Glomerular endothelial cell (primary cell): ENCODE results near the gene CD28. TPM values are rescaled to one million over a fixed set of nuclear protein-coding genes. Genes with fewer than 3 reads are reported as not detected.
"Not testable (repeated sequence)": the region's sequence is repeated elsewhere in the genome, so short reads cannot be mapped to it uniquely, and the experiment has no call there.

ENCODE experiments used
- DNase-seq: peaks from one replicate; pipeline ENCODE4 v3.0.0-alpha.2; 2011; ENCODE audit warnings: low read depth, low spot score; ENCODE audit errors: extremely low read depth
- total RNA-seq: library from RNA; depleted of rRNA; stranded (reverse); fragments of >200 nt; gene quantifications from 2 replicates; pipeline ENCODE4 v1.2.3, GENCODE V29; 2015

CD28 gene
- total RNA-seq, 1 donor from 2014 or later: 0.12 TPM

- no peak for DNase-seq
These were observed 20.5 kb upstream of the CD28 start for GRCh38 chr2:203685789-203686420.

- DNase-seq: no peak
These were observed 19.3 kb upstream of the CD28 start for GRCh38 chr2:203687165-203687564.

- DNase-seq: no peak
These were observed 17.6 kb upstream of the CD28 start for GRCh38 chr2:203688798-203689197.

- no peak for DNase-seq
These were observed 16.9 kb upstream of the CD28 start for GRCh38 chr2:203689426-203690116.

- no peak for DNase-seq
These were observed 16.4 kb upstream of the CD28 start for GRCh38 chr2:203690117-203690431.

- no peak for DNase-seq
These were observed 15.9 kb upstream of the CD28 start for GRCh38 chr2:203690441-203691047.

GRCh38 chr2:203691149-203691548 lies 15.3 kb upstream of the CD28 start:
- DNase-seq: no peak

GRCh38 chr2:203692031-203692710 lies 14.3 kb upstream of the CD28 start:
- DNase-seq: no peak

- DNase-seq: no peak
These were observed 13.1 kb upstream of the CD28 start for GRCh38 chr2:203693242-203693879.

- no peak for DNase-seq
These were observed 12.2 kb upstream of the CD28 start for GRCh38 chr2:203694191-203694590.

GRCh38 chr2:203697190-203697589 lies 9.2 kb upstream of the CD28 start:
- no peak for DNase-seq

GRCh38 chr2:203697763-203698162 lies 8.7 kb upstream of the CD28 start:
- not testable (repeated sequence) for DNase-seq

- DNase-seq: not testable (repeated sequence)
These were observed 8.0 kb upstream of the CD28 start for GRCh38 chr2:203698410-203698809.

GRCh38 chr2:203704430-203704829 lies 2.0 kb upstream of the CD28 start:
- no peak for DNase-seq

- DNase-seq: no peak
These were observed 1.3 kb upstream of the CD28 start for GRCh38 chr2:203705178-203705577.

GRCh38 chr2:203707530-203707929 lies 1.1 kb downstream of the CD28 start:
- DNase-seq: no peak

- DNase-seq: no peak
These were observed 2.5 kb downstream of the CD28 start for GRCh38 chr2:203708846-203709396.

GRCh38 chr2:203709416-203710040 lies 3.1 kb downstream of the CD28 start:
- no peak for DNase-seq

- no peak for DNase-seq
These were observed 3.8 kb downstream of the CD28 start for GRCh38 chr2:203710226-203710625.

- no peak for DNase-seq
These were observed 4.5 kb downstream of the CD28 start for GRCh38 chr2:203710952-203711351.
